H1 (cell line): ENCODE results near the gene SPTBN1. TPM values are rescaled to one million over a fixed set of nuclear protein-coding genes. Genes with fewer than 3 reads are reported as not detected.

Experiments
- CTCF ChIA-PET: fragments of 300-600 bp; sonication (Branson Sonifier 250); formaldehyde crosslinking; loops from one replicate; lab custom pipeline; 2021; ENCODE audit not compliant: partially characterized antibody; lab: Charles Lee
- POLR2A ChIA-PET: fragments of 300-600 bp; sonication (Branson Sonifier 250); formaldehyde crosslinking; loops from one replicate; lab custom pipeline; 2021; ENCODE audit warnings: inconsistent platforms; ENCODE audit not compliant: partially characterized antibody; lab: Charles Lee
- DNase-seq, 2 experiments: peaks; one replicate each; pipeline versions ENCODE4 v3.0.0 to v3.0.0-alpha.2; 2010 to 2022; ENCODE audit warnings: low spot score in 2 of 2, low read depth in 1 of 2, mixed read lengths in 1 of 2
- FAIRE-seq: peaks from 2 replicates; lab custom pipeline; 2011; peaks lifted over from hg19 to GRCh38; lab: Jason Lieb, UNC
- H2AFZ ChIP-seq: 2 replicates; pipeline ENCODE4 v1.8.1; 2012; ENCODE audit warnings: low read length, inconsistent platforms
- H2AK5ac ChIP-seq: 2 replicates; pipeline ENCODE4 v1.6.1; 2013; ENCODE audit warnings: low read depth, low read length
- H2BK120ac ChIP-seq: replicated peaks from 2 replicates; pipeline ENCODE3; 2013; ENCODE audit warnings: low read depth, low read length, inconsistent platforms
- H2BK12ac ChIP-seq: 2 replicates; pipeline ENCODE4 v1.6.1; 2013; ENCODE audit warnings: low read depth, low read length
- H2BK15ac ChIP-seq: 2 replicates; pipeline ENCODE4 v1.6.1; 2013; ENCODE audit warnings: low read length
- H2BK20ac ChIP-seq: 2 replicates; pipeline ENCODE4 v1.6.1; 2013; ENCODE audit warnings: low read length
- H2BK5ac ChIP-seq: 2 replicates; pipeline ENCODE4 v1.6.1; 2013; ENCODE audit warnings: low read depth, low read length
- H3K14ac ChIP-seq: 2 replicates; pipeline ENCODE4 v1.6.1; 2013; ENCODE audit warnings: inconsistent platforms; ENCODE audit not compliant: insufficient read length
- H3K18ac ChIP-seq: 2 replicates; pipeline ENCODE4 v1.6.1; 2013; ENCODE audit warnings: low read length; ENCODE audit errors: extremely low read depth
- H3K23ac ChIP-seq: 2 replicates; pipeline ENCODE4 v1.6.1; 2013; ENCODE audit warnings: inconsistent platforms; ENCODE audit not compliant: insufficient read length
- H3K23me2 ChIP-seq: 2 replicates; pipeline ENCODE4 v1.6.1; 2013; ENCODE audit warnings: low read depth, low read length
- H3K27ac ChIP-seq: 2 replicates; pipeline ENCODE4 v1.6.1; 2011; ENCODE audit warnings: low read depth, low read length, inconsistent platforms
- H3K27me3 ChIP-seq, 4 experiments: replicated peaks in 1 of 4; 1 replicate in 1 of 4; 2 replicates in 3 of 4; pipeline versions ENCODE4 v1.6.1 to v1.8.1; 2011 to 2013; ENCODE audit warnings: low read length in 3 of 4, mild to moderate bottlenecking in 3 of 4, inconsistent platforms in 2 of 4, mixed read lengths in 2 of 4, moderate library complexity in 1 of 4; ENCODE audit not compliant: control insufficient read depth in 3 of 4, insufficient read depth in 3 of 4; ENCODE audit errors: extremely low read depth in 1 of 4
- H3K36me3 ChIP-seq, 4 experiments: 2 replicates each; pipeline versions ENCODE4 v1.6.1 to v1.8.1; 2011 to 2013; ENCODE audit warnings: mild to moderate bottlenecking in 4 of 4, low read length in 3 of 4, moderate library complexity in 2 of 4, control low read depth in 1 of 4, inconsistent platforms in 1 of 4; ENCODE audit not compliant: insufficient read depth in 4 of 4, control insufficient read depth in 2 of 4
- H3K4ac ChIP-seq: replicated peaks from 2 replicates; pipeline ENCODE3; 2013; ENCODE audit warnings: low read length, low read depth, mixed read lengths, inconsistent platforms; ENCODE audit not compliant: insufficient read length
- H3K4me1 ChIP-seq, 4 experiments: replicated peaks in 1 of 4; 1 replicate in 1 of 4; 2 replicates in 3 of 4; pipeline versions ENCODE4 v1.6.1 to v1.8.1; 2011 to 2013; ENCODE audit warnings: low read length in 3 of 4, inconsistent platforms in 2 of 4, mixed read lengths in 1 of 4; ENCODE audit not compliant: insufficient read depth in 4 of 4, control insufficient read depth in 3 of 4
- H3K4me2 ChIP-seq, 2 experiments: 2 replicates each; pipeline versions ENCODE4 v1.6.1 to v1.8.1; 2011 to 2013; ENCODE audit warnings: low read depth in 2 of 2, low read length in 2 of 2, control low read depth in 1 of 2, inconsistent platforms in 1 of 2, mild to moderate bottlenecking in 1 of 2; ENCODE audit not compliant: insufficient read depth in 1 of 2
- H3K4me3 ChIP-seq, 4 experiments: fragments of 200-600, 300-600 bp in 1 of 4; sonication (generic), shearing (Covaris generic), sonication (Bioruptor Twin) in 1 of 4; 2 replicates each; pipeline versions ENCODE4 v1.5.1 to v1.8.1; 2011 to 2016; ENCODE audit warnings: low read length in 4 of 4, low read depth in 3 of 4, control low read depth in 2 of 4, inconsistent platforms in 2 of 4, mild to moderate bottlenecking in 2 of 4, mixed read lengths in 1 of 4, moderate library complexity in 1 of 4; ENCODE audit not compliant: insufficient read depth in 2 of 4; ENCODE audit errors: extremely low read depth in 1 of 4
- H3K56ac ChIP-seq: replicated peaks from 2 replicates; pipeline ENCODE3; 2013; ENCODE audit warnings: low read depth, mild to moderate bottlenecking, mixed read lengths, low read length, inconsistent platforms; ENCODE audit not compliant: insufficient read length
- H3K79me1 ChIP-seq: 2 replicates; pipeline ENCODE4 v1.6.1; 2013; ENCODE audit warnings: low read depth, low read length, control low read depth
- H3K79me2 ChIP-seq, 2 experiments: 2 replicates each; pipeline versions ENCODE4 v1.6.1 to v1.8.1; 2012 to 2013; ENCODE audit warnings: low read length in 2 of 2, mild to moderate bottlenecking in 2 of 2, inconsistent platforms in 1 of 2; ENCODE audit not compliant: insufficient read depth in 2 of 2, control insufficient read depth in 1 of 2
- H3K9ac ChIP-seq, 4 experiments: replicated peaks in 1 of 4; 1 replicate in 1 of 4; 2 replicates in 3 of 4; pipeline versions ENCODE4 v1.6.1 to v1.8.1; 2011 to 2013; ENCODE audit warnings: low read depth in 3 of 4, low read length in 3 of 4, control low read depth in 2 of 4, mild to moderate bottlenecking in 2 of 4, moderate library complexity in 2 of 4, inconsistent platforms in 1 of 4; ENCODE audit errors: extremely low read depth in 1 of 4
- H3K9me3 ChIP-seq, 2 experiments: 2 replicates each; pipeline versions ENCODE4 v1.6.1 to v1.8.1; 2012 to 2013; ENCODE audit warnings: mild to moderate bottlenecking in 2 of 2, moderate library complexity in 2 of 2, control low read depth in 1 of 2, inconsistent platforms in 1 of 2, low read depth in 1 of 2, low read length in 1 of 2, mixed read lengths in 1 of 2; ENCODE audit not compliant: insufficient read depth in 2 of 2
- H4K20me1 ChIP-seq, 2 experiments: replicated peaks in 1 of 2; 2 replicates each; pipeline versions ENCODE3 to v1.8.1; 2011 to 2013; ENCODE audit warnings: inconsistent platforms in 2 of 2, low read length in 2 of 2, mild to moderate bottlenecking in 1 of 2; ENCODE audit not compliant: insufficient read depth in 2 of 2, control insufficient read depth in 1 of 2
- H4K5ac ChIP-seq: 2 replicates; pipeline ENCODE4 v1.6.1; 2013; ENCODE audit warnings: low read length, low read depth, mixed read lengths, inconsistent platforms; ENCODE audit not compliant: insufficient read length
- H4K8ac ChIP-seq: 2 replicates; pipeline ENCODE4 v1.8.0; 2013; ENCODE audit warnings: mild to moderate bottlenecking, moderate library complexity, low read length, inconsistent platforms; ENCODE audit not compliant: insufficient read depth; ENCODE audit errors: extremely low read depth
- H4K91ac ChIP-seq: replicated peaks from 2 replicates; pipeline ENCODE3; 2013; ENCODE audit warnings: low read length, mixed read lengths, inconsistent platforms; ENCODE audit not compliant: insufficient read length
- CBX8 ChIP-seq: fragments of 300-800, 300-1000 bp; sonication (generic); IDR thresholded peaks from 2 replicates; pipeline ENCODE4 v1.7.1; 2016; ENCODE audit warnings: low read depth, low read length, borderline replicate concordance
- CEBPB ChIP-seq: IDR thresholded peaks from 2 replicates; pipeline ENCODE4 v1.6.1; 2012; ENCODE audit warnings: low read depth, low read length
- CHD1 ChIP-seq: IDR thresholded peaks from 2 replicates; pipeline ENCODE4 v1.6.1; 2012; ENCODE audit warnings: low read depth, low read length, improper control_type of control experiment
- EP300 ChIP-seq, 2 experiments: IDR thresholded peaks; 1 replicate in 1 of 2; 2 replicates in 1 of 2; pipeline ENCODE4 v1.6.1; 2011 to 2012; ENCODE audit warnings: low read depth in 2 of 2, low read length in 2 of 2, mild to moderate bottlenecking in 2 of 2, borderline replicate concordance in 1 of 2, inconsistent platforms in 1 of 2, moderate library complexity in 1 of 2
- MAX ChIP-seq: IDR thresholded peaks from 2 replicates; pipeline ENCODE4 v1.6.1; 2012; ENCODE audit warnings: inconsistent platforms
- POU5F1 ChIP-seq: IDR thresholded peaks from 2 replicates; pipeline ENCODE4 v1.6.1; 2011; ENCODE audit warnings: low read depth, mild to moderate bottlenecking, low read length, moderate library complexity
- RNF2 ChIP-seq: fragments of 200-900, 300-1000 bp; sonication (generic); IDR thresholded peaks from 2 replicates; pipeline ENCODE4 v1.7.1; 2016; ENCODE audit warnings: borderline replicate concordance, low read depth, mild to moderate bottlenecking, antibody characterized with exemption, low read length; ENCODE audit not compliant: poor library complexity, severe bottlenecking; ENCODE audit errors: missing control alignments
- SIRT6 ChIP-seq: IDR thresholded peaks from one replicate; pipeline ENCODE4 v1.7.1; 2012; ENCODE audit warnings: low read length, inconsistent platforms
- TAF7 ChIP-seq: optimal IDR thresholded peaks from 2 replicates; pipeline ENCODE3; 2011; ENCODE audit warnings: low read depth, mild to moderate bottlenecking, inconsistent platforms, low read length, moderate library complexity, borderline replicate concordance
- WGBS, 2 experiments: shearing (Covaris generic) in 1 of 2; methylation state at CpG; one replicate each; pipeline versions ENCODE4 v1.1.6 to v1.1.7; 2013 to 2015; ENCODE audit warnings: low lambda C conversion rate in 2 of 2, mixed read lengths in 2 of 2, inconsistent platforms in 1 of 2, low coverage in 1 of 2, missing lambda C conversion rate in 1 of 2; ENCODE audit not compliant: insufficient replicate concordance in 2 of 2, insufficient coverage in 1 of 2, insufficient read length in 1 of 2; ENCODE audit errors: extremely low coverage in 1 of 2, missing lambda C conversion rate in 1 of 2; 5-methylcytosine and 5-hydroxymethylcytosine counted together
- polyA plus RNA-seq, 7 experiments: library from polyadenylated mRNA; depleted of rRNA in 3 of 7; stranded (reverse) in 5 of 7; unstranded in 2 of 7; fragments of >200 nt in 5 of 7; fragments of 200-250 nt in 2 of 7; gene quantifications; 1 replicate in 5 of 7; 2 replicates in 1 of 7; 4 replicates in 1 of 7; pipeline versions ENCODE4 v1.2.1 to v1.2.3, GENCODE V29; 2011 to 2013; ENCODE audit warnings: missing spikeins in 2 of 7, mixed read lengths in 2 of 7
- total RNA-seq: library from RNA; stranded (reverse); fragmentation: NEBNext Ultra II Directional; extraction: Animal tissue kit (Norgen Biotek cat#: 25700); gene quantifications from 2 replicates; pipeline ENCODE4 v1.2.1, GENCODE V29; 2021

The SPTBN1 gene
- total and polyA plus RNA-seq, 2 of the 8 experiments (the other 6 are each of a cell fraction or from before 2014, with no cell fraction given) = 31.8 to 180 TPM

GRCh38 chr2:54575379-54575888 lies 119.3 kb downstream of the SPTBN1 start:
- H3K79me2 ChIP-seq = peaks cover 38 to 99% of the 10 kb centered on the region in 2 experiments
- ChIA-PET POLR2A (interaction anchor here (0.6 to 3.4 kb wide), 3 partner anchors 10 to 49 kb away, joined by 3 to 24 read pairs (median 3); no protein-coding TSS in a partner anchor), CTCF (interaction anchor here (0.6 to 1.6 kb wide), 4 partner anchors 9 to 1063 kb away, joined by 3 to 4 read pairs (median 4); no protein-coding TSS in a partner anchor)
- H3K79me1 ChIP-seq = peaks cover 27% of the 10 kb centered on the region; the same call in 1 of the 2 replicates
- H2BK12ac ChIP-seq = no peak overlapping the region
- FAIRE-seq = no peak
- no peak overlapping the region for H3K18ac ChIP-seq
- no peak overlapping the region for H2BK5ac ChIP-seq
- no peaks in the 10 kb centered on the region for H3K27me3 ChIP-seq
- no peak overlapping the region for H3K9ac ChIP-seq
- no peak overlapping the region for H2BK15ac ChIP-seq
- no peak overlapping the region for H2AFZ ChIP-seq
- no peak overlapping the region for H4K8ac ChIP-seq
- H3K56ac ChIP-seq = no peak overlapping the region
- no peak overlapping the region for H2BK120ac ChIP-seq
- H3K4me1 ChIP-seq = peaks cover 4 to 25% (median 20%) of the 10 kb centered on the region in 4 experiments
- H4K20me1 ChIP-seq = peaks cover 38 to 47% of the 10 kb centered on the region in 2 experiments
- no peak for DNase-seq
- 91% methylated on average over 9 of the region's 9 CpGs; no CpG with 5 or more reads in 1 of the 2 experiments for WGBS, 2 experiments
- no peak overlapping the region for H3K4me2 ChIP-seq
- H4K91ac ChIP-seq = no peak overlapping the region
- H3K14ac ChIP-seq = no peak overlapping the region
- H3K27ac ChIP-seq = no peak overlapping the region
- H2BK20ac ChIP-seq = no peak overlapping the region
- H3K4me3 ChIP-seq = no peak overlapping the region
- 0 out of 8 replicates have a peak, but pooled peaks cover 0 to 3% (median 0%) of the 10 kb centered on the region in 4 experiments for H3K36me3 ChIP-seq
- no peak overlapping the region for H4K5ac ChIP-seq
- no peak overlapping the region for H3K4ac ChIP-seq
- no peaks in the 10 kb centered on the region for H3K9me3 ChIP-seq
- no peak overlapping the region for H2AK5ac ChIP-seq
- H3K23ac ChIP-seq = no peak overlapping the region
- no peaks in the 10 kb centered on the region for H3K23me2 ChIP-seq
- TF ChIP-seq CHD1 = no peak
- TF ChIP-seq TAF7 = no peak
- TF ChIP-seq SIRT6 = no peak
- TF ChIP-seq MAX = no peak
- no peak for TF ChIP-seq POU5F1
- no peak for TF ChIP-seq EP300 (IDR thresholded peaks at IDR 0.05; ENCODE audit: borderline replicate concordance in 1 of 2, low read depth in 2 of 2, low read length in 2 of 2)
- TF ChIP-seq RNF2 = no peak
- TF ChIP-seq CEBPB = no peak
- TF ChIP-seq CBX8 = no peak
